GM21360 (cell line): ENCODE results near the gene MCM9.

Experiments used
- ATAC-seq: cut with Tn5 transposase; IDR thresholded peaks from one replicate; pipeline ENCODE4 v1.9.1; 2021; ENCODE audit warnings: mild to moderate bottlenecking, moderate library complexity; ENCODE audit not compliant: unreplicated experiment

Gene MCM9

GRCh38 chr6:118933855-118934460 lies 1.0 kb downstream of the MCM9 start:
- no peak for ATAC-seq

GRCh38 chr6:118932421-118932820 lies 2.5 kb downstream of the MCM9 start:
- ATAC-seq = no peak

- no peak for ATAC-seq
These were observed 3.5 kb downstream of the MCM9 start for GRCh38 chr6:118931436-118931835.

GRCh38 chr6:118930680-118931079 lies 4.3 kb downstream of the MCM9 start:
- no peak for ATAC-seq

GRCh38 chr6:118923035-118923434 lies 11.9 kb downstream of the MCM9 start:
- ATAC-seq = no peak

- no peak for ATAC-seq
These were observed 13.9 kb downstream of the MCM9 start for GRCh38 chr6:118921084-118921483.

- no peak for ATAC-seq
These were observed 16.6 kb downstream of the MCM9 start for GRCh38 chr6:118918329-118918725.

- no peak for ATAC-seq
These were observed 17.2 kb downstream of the MCM9 start for GRCh38 chr6:118917546-118918328.

GRCh38 chr6:118914598-118914997 lies 20.4 kb downstream of the MCM9 start:
- ATAC-seq = no peak

- no peak for ATAC-seq
These were observed 21.8 kb downstream of the MCM9 start for GRCh38 chr6:118913161-118913560.

- ATAC-seq = no peak
These were observed 22.3 kb downstream of the MCM9 start for GRCh38 chr6:118912646-118913045.

- ATAC-seq = no peak
These were observed 26.5 kb downstream of the MCM9 start for GRCh38 chr6:118908441-118908840.

- ATAC-seq = no peak
These were observed 29.1 kb downstream of the MCM9 start for GRCh38 chr6:118905851-118906250.

- no peak for ATAC-seq
These were observed 29.9 kb downstream of the MCM9 start for GRCh38 chr6:118905084-118905483.

- ATAC-seq = no peak
These were observed 31.3 kb downstream of the MCM9 start for GRCh38 chr6:118903691-118904090.

GRCh38 chr6:118903138-118903537 lies 31.8 kb downstream of the MCM9 start:
- ATAC-seq = no peak

- no peak for ATAC-seq
These were observed 32.2 kb downstream of the MCM9 start for GRCh38 chr6:118902726-118903125.

- ATAC-seq = no peak
These were observed 35.0 kb downstream of the MCM9 start for GRCh38 chr6:118899948-118900347.

- no peak for ATAC-seq
These were observed 37.6 kb downstream of the MCM9 start for GRCh38 chr6:118897386-118897785.

- ATAC-seq = peak; percentile 18
These were observed 38.4 kb downstream of the MCM9 start for GRCh38 chr6:118896339-118897136.

- no peak for ATAC-seq
These were observed 39.1 kb downstream of the MCM9 start for GRCh38 chr6:118895859-118896258.

GRCh38 chr6:118895261-118895560 lies 39.7 kb downstream of the MCM9 start:
- ATAC-seq = no peak
